ENCODE measurements around the gene TXNDC17. TPM values are rescaled to one million over a fixed set of nuclear protein-coding genes. Genes with fewer than 3 reads are reported as not detected.

The TXNDC17 gene
- total and polyA plus RNA-seq, 2 of the 13 experiments (the other 11 are each of a cell fraction or from before 2014, with no cell fraction given), result 188 to 266 TPM

DNA sequence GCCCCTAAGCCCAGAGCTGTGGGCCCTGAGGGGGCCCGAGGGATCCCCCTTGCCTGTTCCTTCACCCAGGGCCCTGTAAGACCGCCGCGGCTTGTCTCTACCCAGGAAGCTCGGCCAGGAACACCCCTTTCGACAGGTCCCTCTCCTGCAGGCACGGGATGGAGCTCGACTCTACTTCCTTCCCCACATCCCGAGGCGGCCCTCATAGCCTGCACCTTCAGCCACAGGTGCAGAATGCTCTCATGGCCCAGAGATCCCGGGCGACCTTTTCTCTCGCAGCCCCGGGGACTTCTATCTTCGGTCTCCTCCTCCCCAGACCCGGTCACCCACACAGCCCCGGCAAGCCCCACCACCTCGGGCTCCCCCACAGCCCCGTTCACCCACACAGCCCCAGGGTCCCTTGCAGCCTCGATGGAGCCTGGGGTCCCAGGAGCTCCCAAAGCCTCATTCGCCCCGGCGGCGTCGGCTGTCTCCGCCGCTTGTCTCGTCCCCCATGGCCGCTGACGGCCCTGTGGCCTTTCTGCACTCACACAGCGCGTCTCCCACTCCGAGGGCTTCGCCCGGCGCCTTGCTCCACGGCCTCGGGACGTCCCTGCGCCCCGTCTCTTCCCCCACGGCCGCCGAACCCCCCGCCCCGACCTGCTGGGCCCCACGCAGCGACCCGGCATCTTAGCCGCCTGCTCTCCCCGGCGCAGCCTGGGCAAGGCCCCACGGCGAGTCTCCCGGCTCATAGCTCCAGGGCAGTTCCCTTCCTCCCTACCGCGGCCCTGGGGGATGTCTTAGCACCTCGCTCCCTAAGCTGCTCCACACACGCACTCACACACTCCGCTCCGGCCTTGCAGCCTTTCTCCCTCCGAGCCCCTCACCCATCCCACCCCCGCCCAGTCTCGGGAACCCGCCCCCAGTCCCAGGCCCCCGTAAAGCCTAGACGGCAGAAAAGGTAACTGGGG lies 999 bp upstream of the TXNDC17 start (continued):
- 0 out of 2 replicates have a peak, but pooled peaks have one; percentile 58 for TF ChIP-seq ZNF446 (CRISPR knock-in tag; IDR thresholded peaks at IDR 0.05)
- TF ChIP-seq, protein P1, sequence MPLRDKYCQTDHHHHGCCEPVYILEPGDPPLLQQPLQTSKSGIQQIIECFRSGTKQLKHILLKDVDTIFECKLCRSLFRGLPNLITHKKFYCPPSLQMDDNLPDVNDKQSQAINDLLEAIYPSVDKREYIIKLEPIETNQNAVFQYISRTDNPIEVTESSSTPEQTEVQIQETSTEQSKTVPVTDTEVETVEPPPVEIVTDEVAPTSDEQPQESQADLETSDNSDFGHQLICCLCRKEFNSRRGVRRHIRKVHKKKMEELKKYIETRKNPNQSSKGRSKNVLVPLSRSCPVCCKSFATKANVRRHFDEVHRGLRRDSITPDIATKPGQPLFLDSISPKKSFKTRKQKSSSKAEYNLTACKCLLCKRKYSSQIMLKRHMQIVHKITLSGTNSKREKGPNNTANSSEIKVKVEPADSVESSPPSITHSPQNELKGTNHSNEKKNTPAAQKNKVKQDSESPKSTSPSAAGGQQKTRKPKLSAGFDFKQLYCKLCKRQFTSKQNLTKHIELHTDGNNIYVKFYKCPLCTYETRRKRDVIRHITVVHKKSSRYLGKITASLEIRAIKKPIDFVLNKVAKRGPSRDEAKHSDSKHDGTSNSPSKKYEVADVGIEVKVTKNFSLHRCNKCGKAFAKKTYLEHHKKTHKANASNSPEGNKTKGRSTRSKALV (CRISPR knock-in tag; IDR thresholded peaks at IDR 0.05), result no peak
- TF ChIP-seq ZNF556 (CRISPR knock-in tag; IDR thresholded peaks at IDR 0.05; ENCODE audit: borderline replicate concordance), result no peak
- peak; percentile 4 for TF ChIP-seq AGO2 (optimal IDR thresholded peaks at IDR 0.05; ENCODE audit: low read depth, low read length)
- TF ChIP-seq MTERF4 (CRISPR knock-in tag; IDR thresholded peaks at IDR 0.05), result 0 out of 2 replicates have a peak, but pooled peaks have one; percentile 50
- no peak for TF ChIP-seq SP1 (IDR thresholded peaks at IDR 0.05)
- TF ChIP-seq SP1 (CRISPR knock-in tag; IDR thresholded peaks at IDR 0.05), result no peak
- no peak for TF ChIP-seq ZFP82 (CRISPR knock-in tag; IDR thresholded peaks at IDR 0.05; ENCODE audit: borderline replicate concordance)
- TF ChIP-seq, protein P2, sequence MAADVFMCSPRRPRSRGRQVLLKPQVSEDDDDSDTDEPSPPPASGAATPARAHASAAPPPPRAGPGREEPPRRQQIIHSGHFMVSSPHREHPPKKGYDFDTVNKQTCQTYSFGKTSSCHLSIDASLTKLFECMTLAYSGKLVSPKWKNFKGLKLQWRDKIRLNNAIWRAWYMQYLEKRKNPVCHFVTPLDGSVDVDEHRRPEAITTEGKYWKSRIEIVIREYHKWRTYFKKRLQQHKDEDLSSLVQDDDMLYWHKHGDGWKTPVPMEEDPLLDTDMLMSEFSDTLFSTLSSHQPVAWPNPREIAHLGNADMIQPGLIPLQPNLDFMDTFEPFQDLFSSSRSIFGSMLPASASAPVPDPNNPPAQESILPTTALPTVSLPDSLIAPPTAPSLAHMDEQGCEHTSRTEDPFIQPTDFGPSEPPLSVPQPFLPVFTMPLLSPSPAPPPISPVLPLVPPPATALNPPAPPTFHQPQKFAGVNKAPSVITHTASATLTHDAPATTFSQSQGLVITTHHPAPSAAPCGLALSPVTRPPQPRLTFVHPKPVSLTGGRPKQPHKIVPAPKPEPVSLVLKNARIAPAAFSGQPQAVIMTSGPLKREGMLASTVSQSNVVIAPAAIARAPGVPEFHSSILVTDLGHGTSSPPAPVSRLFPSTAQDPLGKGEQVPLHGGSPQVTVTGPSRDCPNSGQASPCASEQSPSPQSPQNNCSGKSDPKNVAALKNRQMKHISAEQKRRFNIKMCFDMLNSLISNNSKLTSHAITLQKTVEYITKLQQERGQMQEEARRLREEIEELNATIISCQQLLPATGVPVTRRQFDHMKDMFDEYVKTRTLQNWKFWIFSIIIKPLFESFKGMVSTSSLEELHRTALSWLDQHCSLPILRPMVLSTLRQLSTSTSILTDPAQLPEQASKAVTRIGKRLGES (CRISPR knock-in tag; IDR thresholded peaks at IDR 0.05; ENCODE audit: borderline replicate concordance), result no peak
- TF ChIP-seq ZNF589 (CRISPR knock-in tag; conservative IDR thresholded peaks at IDR 0.05), result no peak
- no peak for TF ChIP-seq ZBTB42 (CRISPR knock-in tag; IDR thresholded peaks at IDR 0.05)
- TF ChIP-seq ZSCAN21 (CRISPR knock-in tag; IDR thresholded peaks at IDR 0.05; ENCODE audit: borderline replicate concordance), result no peak
- no peak for TF ChIP-seq ZNF10 (CRISPR knock-in tag; IDR thresholded peaks at IDR 0.05; ENCODE audit: borderline replicate concordance, low read depth)
- no peak for TF ChIP-seq KLF12 (CRISPR knock-in tag; IDR thresholded peaks at IDR 0.05; ENCODE audit: borderline replicate concordance)
- no peak for TF ChIP-seq ZNF3 (CRISPR knock-in tag; IDR thresholded peaks at IDR 0.05)
- TF ChIP-seq GLI4 (CRISPR knock-in tag; IDR thresholded peaks at IDR 0.05; ENCODE audit: borderline replicate concordance), result no peak
- TF ChIP-seq TEAD2 (CRISPR knock-in tag; IDR thresholded peaks at IDR 0.05), result no peak
- TF ChIP-seq, protein P3, sequence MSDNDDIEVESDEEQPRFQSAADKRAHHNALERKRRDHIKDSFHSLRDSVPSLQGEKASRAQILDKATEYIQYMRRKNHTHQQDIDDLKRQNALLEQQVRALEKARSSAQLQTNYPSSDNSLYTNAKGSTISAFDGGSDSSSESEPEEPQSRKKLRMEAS (IDR thresholded peaks at IDR 0.05), result 0 out of 2 replicates have a peak, but pooled peaks have one; percentile 5
- TF ChIP-seq ZC3H13 (CRISPR knock-in tag; IDR thresholded peaks at IDR 0.05), result no peak
- TF ChIP-seq ZNF879 (CRISPR knock-in tag; IDR thresholded peaks at IDR 0.05), result 0 out of 2 replicates have a peak, but pooled peaks have one; percentile 4
- no peak for TF ChIP-seq SNAPC2 (CRISPR knock-in tag; IDR thresholded peaks at IDR 0.05)
- TF ChIP-seq SP2 (CRISPR knock-in tag; IDR thresholded peaks at IDR 0.05), result no peak
- TF ChIP-seq PRMT3 (CRISPR knock-in tag; IDR thresholded peaks at IDR 0.05; ENCODE audit: borderline replicate concordance, low read depth), result no peak
- TF ChIP-seq ZNF44 (CRISPR knock-in tag; IDR thresholded peaks at IDR 0.05), result no peak
- no peak for TF ChIP-seq ZNF468 (CRISPR knock-in tag; IDR thresholded peaks at IDR 0.05)

Measured in HepG2 (cell line).